ENCODE measurements around the gene EBF3.
"Not testable (repeated sequence)": the region's sequence is repeated elsewhere in the genome, so short reads cannot be mapped to it uniquely, and the experiment has no call there.

EBF3 gene

DNA sequence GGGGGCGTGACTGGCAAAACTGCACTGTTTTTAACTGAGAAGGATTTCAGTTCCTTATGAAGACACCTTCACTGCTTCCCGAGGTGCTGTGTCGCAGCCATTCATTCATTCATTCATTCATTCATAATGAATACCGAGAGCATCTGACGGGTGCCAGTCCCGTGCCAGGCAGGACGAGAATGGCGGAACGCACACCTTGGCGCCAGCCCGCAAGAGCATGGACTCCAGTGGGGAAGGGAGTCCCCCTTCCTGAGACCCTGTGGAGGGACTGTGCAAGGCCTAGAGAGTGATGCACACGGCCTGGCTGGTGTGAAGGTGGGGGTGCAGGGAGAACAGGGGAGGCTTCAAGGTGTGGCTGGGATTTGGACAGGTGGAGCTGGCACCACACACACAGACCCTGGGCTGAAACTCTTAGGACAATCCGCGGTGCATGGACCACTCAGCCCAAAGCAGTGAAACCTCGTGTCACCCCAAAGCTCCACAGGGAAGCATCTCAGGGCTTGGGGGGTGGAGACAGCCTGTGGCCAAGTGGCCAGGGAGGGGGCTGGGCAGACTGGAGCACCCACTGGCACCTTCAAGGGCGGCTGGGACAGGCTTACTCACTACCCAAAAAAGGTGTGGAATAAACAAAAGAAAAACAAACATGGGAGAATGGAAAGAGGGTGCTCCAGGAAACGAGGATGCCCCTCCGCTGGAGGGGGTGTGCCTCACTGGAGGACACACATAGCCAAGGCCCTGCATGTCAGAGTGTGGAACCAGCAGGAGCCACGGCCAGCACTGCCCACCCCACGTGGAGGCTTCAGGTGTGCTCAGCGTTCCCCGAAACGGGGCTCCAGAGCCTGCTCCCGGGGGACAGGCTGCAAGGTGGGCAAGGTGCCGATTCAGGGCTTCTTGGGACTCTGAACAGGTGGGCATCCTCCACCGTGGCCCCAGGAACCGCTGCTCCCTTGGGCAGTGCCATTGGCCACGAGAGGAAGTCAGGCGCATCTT, 37.7 kb downstream of the EBF3 start:
- DNase-seq: no peak

DNA sequence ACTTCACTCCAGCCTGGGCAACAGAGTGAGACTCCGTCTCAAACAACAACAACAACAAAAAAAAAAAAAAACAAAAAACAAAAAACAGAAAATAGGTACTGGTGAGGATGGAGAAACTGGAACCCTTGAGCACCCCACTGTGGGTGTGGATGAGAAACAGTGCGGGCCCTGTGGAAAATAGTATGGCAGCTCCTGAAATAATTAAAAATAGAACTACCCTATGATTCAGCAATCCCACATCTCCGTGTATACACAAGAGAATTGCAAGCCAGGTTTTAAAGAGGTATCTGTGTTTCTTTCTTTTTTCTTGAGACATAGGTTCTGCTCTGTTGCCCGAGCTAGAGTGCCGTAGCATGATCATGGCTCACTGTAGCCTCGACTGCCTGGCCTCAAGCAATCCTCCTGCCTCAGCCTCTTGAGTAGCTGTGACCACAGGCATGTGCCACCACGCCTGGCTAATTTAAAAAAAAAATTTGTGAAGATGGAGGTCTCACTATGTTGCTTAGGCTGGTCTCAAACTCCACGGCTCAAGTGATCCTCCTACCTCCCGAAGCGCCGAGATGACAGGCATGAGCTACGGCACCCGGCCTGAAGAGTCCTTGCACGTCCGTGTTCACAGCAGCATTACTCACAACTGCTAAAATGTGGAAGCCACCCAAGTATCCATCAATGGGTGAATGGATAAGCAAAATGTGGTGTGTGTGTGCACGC, 39.5 kb downstream of the EBF3 start:
- no peak for DNase-seq

DNA sequence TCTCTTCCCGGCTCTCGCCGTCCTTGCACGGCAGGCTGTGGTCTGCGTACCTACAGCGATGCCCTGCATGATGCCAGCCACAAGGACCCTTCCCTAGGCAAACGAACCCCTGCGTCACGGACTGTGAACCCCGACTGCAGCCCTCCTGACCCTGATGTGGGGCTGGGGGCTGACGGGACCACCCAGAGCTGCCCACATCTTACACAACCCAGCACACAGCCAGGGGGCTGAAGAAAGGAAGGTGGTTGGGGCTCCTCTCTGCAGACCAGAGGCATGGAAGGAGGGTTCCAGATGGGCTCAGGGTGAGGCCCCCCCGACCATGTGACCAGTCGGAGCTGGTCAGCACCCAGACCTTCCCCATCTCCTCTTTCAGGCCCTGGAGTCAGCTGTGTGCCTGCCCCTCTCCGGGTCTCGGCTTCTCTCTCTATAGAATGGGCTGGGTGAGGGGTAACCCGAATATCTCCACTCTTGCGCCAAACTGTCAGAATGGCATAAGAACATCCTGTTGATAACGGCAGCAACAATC, 41.4 kb downstream of the EBF3 start:
- DNase-seq: no peak

DNA sequence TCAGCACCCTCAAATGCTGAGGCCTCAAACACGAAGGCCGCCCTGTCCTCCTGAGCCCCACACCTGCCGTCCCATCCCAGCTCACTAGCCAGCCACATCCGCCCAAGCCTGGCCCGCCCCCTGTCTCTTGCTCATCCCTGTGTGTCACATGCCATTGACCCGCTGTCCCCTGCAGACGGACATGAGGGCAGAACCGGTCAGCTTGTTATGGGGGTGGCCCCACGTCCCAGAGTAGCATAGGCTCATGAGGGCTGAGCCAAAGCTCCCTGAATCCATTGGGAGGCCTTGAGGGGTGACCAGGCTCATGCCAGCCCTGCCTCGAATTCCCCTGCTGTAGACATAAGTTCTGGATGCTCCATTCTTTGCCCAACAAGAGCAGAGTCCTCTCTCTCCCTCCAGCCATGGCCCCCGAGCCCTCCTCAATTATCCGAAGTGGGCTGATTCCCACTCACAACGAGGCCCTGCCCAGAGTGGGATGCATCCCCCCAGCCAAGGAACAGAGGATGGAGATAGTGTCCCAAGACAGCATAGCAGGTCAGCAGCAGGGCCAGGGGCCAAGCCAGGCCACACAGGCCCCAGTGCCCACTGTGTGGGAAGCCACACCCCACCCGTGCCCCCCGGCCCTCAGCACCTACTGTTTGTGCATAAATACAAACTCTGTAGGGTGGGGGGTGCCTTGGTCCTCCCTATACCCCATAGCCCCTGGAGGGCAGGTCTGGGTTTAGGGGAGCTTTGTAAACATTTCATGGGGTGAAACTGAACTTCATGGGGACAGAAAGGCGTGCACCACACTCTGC, 42.1 kb downstream of the EBF3 start:
- no peak for DNase-seq

DNA sequence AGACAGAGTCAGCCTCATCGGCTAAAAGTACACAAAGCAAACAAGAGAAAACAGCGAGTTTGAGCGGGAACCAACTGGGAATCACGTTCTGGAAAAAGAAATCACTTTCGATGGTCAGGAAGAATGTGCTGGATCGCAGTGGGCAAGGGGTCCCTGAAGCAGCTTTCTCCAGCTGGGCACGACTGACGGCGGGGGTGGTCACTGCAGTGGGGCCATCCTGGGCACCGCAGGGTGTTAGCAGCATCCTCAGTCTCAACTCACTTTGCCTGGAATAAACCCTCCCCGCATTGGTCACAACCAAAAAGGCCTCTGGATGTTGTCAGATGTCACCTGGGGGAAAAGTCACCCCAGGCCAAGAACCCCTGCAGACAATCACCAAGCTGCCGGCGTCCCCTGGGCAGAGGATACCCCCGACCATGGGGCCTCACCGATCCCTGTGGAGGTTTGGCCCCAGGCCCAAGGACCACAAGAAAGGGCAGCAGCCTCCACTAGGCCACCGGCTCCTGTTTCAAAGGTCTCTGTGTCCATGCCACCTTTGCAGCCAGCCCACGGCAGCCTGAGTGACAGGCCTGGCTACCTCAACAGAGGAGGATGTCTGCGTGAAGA, 42.9 kb downstream of the EBF3 start:
- no peak for DNase-seq

DNA sequence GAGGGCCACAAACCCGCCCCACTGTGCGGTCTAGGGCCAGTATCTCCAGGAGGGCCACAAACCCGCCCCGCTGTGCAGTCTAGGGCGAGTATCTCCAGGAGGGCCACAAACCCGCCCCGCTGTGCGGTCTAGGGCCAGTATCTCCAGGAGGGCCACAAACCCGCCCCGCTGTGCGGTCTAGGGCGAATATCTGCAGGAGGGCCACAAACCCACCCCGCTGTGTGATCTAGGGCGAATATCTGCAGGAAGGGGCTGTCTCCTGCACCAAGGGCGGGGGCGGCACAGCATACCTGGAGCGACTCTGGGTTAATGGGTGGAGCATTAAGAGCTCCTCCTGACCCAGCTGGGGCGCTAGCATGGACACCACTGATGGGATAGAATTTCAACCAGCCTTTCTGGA, 43.9 kb downstream of the EBF3 start:
- not testable (repeated sequence) for DNase-seq

DNA sequence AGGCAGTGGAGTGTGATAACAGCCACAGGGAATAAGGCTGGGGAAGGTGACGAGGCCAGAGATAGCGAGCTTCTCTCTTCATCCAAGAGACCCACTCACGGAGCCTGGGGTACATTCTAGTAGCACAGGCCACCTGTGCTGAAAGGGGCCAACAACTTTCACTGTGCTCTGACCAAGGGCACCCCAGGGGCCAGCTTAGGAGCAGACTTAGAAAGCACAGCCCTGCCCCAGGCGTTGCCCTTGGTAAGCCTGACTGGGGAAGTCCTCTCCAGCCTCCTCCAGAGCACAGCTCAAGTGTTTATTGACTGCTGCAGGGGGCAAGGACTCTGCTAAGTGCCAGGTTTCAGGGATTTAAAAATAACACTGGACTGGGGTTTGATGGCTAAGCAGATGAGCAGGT, 44.7 kb downstream of the EBF3 start:
- no peak for DNase-seq

DNA sequence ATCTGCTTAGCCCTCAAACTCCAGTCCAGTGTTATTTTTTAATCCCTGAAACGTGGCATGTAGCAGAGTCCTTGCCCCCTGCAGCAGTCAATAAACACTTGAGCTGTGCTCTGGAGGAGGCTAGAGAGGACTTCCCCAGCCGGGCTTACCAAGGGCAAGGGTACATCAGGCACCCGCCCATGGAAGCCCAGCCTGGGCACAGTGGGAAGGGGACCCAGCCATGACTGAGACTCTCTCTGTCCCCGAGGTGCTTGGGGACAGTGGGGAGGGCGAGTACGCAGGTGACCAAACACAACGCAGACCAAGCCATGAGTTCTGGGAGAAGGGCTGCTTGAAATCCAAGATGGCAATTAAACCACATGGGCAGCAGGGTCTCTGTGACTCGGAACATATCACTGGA, 45.2 kb downstream of the EBF3 start:
- no peak for DNase-seq

DNA sequence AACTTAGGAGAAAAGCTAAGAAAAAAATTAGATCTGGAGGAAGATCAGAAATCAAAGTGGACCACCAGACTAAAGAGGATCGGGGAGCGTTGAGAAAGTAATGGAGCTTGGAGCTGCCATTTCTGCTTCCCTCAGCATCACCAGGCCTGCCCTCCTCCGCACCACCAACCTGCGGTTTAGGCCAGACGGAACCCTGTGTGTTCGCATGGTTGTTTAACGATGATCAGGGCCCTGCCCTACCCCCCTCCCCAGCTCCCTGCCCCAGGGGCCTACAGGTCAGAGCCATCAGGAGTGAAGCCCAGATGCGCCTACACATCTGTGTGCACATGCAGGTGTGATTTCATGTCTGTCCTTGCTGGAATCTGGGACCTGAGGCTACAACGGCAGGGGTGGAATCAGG, 45.7 kb downstream of the EBF3 start:
- no peak for DNase-seq

DNA sequence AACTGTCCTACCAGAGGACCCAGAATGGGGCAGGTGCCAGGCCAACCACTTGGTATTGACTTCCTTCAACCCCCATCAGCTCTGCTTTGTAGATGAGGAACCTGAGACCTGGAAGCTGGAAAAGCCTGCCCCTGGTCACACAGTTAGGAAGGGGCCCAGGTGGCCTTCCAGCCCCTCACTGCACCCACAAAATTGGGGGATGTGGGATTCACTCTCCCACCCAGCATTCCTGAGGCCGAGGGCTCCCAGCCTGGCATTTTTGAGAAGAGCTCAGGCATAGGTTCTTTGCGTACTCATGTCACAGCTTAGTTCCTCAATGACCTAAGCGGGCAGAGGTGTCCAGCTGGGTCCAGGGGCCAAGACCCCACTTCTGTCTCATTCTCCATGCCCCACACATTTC, 46.1 kb downstream of the EBF3 start:
- DNase-seq: no peak

DNA sequence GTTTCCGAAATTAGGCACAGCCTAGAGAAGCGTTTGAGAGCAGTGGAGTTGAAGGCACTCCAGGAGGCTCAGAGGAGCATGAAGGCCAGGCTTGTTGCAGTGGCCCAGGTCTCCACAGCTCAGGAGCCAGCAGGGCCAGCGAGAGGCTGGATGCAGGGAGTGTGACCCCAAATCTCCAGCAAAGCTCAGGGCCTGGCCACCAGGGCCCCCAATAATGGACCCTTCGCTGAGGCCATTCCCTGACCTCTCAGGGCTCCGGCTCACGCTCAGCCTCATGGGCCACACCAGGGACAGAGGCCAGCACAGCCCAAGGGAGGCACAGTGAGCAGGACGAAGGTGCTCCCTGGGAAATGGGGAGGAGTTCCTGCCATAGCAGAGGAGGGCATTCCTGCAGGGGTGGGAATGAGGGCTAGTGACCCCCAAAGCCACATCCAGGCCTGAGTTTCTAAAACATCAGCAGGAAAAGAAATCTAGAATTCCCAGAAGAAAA, 47.5 kb downstream of the EBF3 start:
- DNase-seq: no peak

DNA sequence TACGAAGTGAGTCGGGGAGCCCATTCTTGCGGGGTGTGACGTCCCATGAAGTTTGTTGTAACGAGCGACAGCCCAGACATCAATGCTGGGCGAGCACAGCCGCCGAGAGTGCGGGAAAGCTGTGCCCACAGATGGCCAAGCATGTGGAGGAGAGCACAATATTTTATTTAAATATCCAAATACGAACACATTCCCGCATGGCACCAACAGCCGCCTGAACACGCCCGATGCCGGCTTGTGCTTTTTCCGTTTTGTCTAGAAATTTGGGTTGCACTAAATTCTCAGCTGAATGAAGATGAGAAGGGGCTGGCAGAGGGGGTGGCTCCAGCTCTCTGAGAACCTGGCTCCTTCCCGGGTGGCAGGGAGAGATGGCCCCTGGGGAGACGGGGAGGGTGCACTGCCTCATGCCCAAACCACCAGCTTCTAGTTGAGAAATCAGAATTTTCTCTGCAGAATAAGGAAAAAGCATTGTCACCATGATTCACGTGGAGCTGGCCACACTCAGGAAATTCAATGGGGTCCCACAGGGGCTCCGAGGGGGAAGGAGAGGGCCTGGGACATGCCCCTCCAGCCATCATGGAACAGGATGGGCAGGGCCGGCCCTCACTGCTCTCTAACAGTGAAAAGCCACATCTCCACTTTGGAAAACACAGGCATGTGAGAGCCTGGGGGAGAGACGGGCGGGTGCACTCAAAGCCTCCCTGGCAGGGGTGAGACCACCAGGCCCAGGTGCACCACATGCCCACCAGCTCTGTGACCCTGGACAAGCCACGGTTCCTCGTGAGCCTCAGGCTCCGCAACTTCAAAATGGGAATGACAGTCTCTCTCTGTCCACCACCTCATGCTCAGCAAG, 48.3 kb downstream of the EBF3 start:
- no peak for DNase-seq

DNA sequence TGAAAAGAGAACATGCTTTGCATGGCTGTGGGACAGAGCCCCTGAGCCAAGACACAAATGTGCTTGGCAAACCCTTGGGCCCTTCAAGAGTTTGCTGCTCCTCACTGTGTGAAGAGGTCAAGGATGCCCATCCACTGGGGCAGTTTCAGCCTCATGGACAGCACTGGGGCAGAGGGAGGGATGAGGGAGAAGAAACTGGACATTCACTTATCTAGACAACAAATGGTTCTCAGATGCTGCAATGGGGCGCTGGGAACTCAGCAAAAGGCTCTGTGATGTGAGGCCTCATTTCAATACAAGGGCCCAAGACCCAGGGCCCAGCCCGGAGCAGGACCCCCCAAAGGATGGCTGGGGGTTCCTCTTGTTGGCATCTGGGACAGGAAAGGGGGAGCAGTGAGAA, 49.1 kb downstream of the EBF3 start:
- DNase-seq: no peak

DNA sequence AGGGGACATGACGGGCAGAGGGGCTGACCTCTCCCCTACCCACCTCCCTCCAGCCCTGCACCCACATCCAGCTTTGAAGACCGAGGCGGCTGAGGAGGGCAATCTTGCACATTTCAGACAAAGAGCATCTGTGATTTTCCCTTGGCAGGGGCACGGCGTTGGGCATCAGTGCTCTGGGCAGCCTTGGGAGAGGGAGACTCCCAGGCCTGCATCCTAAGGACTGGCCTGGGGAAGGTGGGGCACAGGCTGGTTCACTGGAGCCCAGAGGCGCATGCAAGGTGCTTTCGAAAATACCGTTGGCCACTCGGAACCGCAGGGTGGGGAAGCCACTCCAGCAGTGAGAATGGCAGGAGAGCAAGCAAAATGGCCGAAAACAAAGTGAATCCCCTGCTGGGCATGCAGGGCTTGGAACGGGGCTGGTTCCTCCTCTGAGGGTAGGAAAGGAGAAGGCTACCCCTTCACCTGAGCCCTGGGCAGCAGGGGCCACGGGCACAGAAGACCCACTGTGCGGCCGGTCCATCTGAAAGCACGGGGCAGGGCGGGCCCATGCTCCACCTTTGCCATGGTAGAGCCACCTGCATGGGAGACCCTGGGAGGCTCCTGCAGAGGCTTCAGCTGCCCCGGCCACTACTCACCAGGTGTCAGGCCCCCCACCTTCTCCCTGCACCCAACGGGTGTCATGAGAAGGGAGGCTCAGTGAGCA, 49.8 kb downstream of the EBF3 start:
- DNase-seq: no peak

DNA sequence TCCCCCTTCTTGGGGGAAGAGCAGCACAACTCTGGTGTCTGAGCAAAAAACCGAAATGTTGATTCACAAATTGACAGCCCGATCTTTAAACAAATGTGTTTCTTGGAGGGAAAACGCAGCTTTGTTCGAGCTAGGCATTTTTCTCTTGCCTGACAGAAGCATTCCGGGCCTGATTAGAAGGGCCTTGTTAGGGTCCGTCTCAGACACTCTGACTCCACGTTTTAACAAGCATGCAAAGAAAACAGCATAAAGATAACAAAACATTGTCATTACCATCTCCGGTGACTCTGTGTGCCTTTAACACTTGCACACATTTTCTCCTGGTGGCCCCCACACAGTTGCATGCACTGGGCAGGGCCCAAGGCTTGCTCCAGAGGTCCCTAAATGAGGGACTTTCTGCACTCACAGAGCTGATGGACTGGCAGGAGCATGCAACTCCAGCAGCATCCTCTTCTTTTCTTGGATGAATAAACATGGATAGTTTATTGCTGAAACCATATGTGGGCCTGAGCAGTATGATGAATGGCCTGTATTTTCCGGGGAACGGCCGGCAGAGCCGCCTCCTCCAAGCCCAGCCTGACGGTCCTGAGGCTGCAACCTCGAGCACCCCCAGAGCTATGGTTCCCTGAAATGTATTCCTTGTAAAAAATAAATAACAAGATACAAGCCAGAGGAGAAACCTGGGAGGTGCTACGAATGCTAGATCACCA, 50.9 kb downstream of the EBF3 start:
- no peak for DNase-seq

DNA sequence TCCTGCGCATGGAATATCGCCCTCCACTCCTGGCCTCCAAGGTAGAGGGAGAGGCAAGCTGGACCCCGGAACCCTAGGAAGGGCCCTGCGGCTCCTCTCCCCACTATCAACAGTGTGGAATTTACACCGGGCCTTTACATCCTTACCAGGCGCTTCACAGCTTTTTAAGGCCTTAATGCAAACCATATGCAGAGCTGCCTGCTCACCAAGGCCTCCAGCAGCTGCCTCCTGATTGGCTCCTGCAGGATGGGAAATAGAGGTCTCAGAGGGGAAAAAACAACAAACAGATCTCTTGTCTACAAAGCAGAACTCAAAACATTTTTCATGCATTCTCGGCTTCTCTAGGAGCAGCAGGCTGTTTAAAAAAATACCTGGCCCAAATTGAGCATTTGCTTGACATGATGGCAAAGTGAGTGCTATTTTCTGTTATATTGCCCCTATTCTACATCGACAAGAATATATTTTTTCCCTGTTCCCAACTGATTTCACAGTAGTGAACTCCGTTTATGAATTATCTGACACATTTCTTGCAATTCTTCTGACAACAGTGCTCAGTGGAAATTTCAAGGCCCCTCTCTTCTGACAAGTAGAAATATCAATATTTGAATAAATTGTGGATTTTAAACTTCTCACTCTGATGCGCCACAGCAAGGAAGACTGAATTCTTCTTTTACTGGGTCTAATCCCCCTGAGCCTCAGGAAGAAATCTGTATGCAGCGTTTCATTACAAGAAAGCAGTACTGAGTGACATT, 51.7 kb downstream of the EBF3 start:
- no peak for DNase-seq

DNA sequence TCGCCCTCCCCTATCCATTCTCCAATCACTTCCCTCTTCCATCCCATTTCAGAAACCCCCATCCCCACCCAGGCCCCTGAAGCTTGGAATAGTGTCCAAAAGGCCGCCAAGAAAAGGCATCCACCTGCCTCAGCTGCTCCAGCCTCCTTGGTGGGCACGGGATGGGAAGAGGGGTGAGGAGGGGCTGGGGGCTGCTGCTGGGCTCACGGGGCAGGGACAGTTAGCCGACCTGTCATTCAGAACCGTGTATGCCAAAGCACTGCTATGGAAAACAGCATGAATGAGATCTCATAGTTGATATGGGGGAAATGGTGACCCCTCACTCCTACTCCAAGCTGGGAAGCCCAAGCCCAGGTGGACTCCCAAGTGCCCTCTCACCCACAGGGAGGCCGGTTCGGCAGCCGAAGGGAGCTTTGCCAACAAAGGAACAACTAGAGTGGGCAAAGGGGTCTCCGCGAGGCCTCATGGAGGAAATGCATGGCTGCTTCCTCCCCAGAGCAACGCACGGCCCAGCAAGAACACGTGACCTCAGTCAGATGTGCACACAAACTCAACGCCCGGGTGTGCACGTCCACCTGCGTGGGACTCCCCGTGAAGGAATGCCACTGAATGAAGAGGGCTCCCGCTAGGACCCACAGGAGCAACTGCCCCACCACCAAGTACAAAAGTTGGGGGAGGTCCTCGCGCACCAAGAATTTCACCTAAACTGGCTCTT, 52.5 kb downstream of the EBF3 start:
- DNase-seq: no peak

DNA sequence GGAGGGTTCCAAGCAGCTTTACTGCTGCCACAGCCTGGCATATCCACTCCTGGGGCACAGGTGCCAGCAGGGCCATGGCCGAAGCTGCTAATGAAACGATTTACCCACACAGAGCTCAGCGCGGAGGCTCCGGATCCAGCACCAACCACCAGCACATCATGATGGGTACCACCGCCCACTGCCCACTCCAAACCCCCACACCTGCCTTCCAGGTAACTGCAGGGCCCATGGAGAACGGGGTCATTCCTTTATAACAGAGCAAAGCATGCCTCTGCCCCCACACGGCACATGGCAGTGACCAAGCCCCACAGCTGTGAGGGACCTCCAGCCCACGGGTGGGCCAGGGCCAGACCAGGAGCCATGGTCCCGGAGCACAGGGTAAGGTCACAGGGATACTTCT, 53.2 kb downstream of the EBF3 start:
- no peak for DNase-seq
